GM12891 (cell line): ENCODE measurements around the gene SCP2D1.

Experiments used
- PAX5 ChIP-seq: IDR thresholded peaks from 2 replicates; pipeline ENCODE4 v1.6.1; 2011; ENCODE audit warnings: low read length, moderate library complexity, mild to moderate bottlenecking; ENCODE audit not compliant: insufficient read depth, severe bottlenecking
- POLR2A ChIP-seq: IDR thresholded peaks from 2 replicates; pipeline ENCODE4 v1.6.1; 2011; ENCODE audit warnings: low read depth, low read length, control low read depth
- POLR2AphosphoS5 ChIP-seq: IDR thresholded peaks from 2 replicates; pipeline ENCODE4 v1.6.1; 2011; ENCODE audit warnings: low read depth, low read length, control low read depth

GRCh38 chr20:18847226-18847755 is 33.7 kb downstream of the SCP2D1 start:
- no peak for TF ChIP-seq POLR2A
- TF ChIP-seq POLR2AphosphoS5 = no peak
- TF ChIP-seq PAX5 = no peak
